HG03095 (cell line): ENCODE measurements around the gene L3MBTL4.
"Not testable (repeated sequence)": the region's sequence is repeated elsewhere in the genome, so short reads cannot be mapped to it uniquely, and the experiment has no call there.

ENCODE experiments used
- ATAC-seq: cut with Tn5 transposase; IDR thresholded peaks from one replicate; pipeline ENCODE4 v1.9.1; 2021; ENCODE audit warnings: moderate library complexity; ENCODE audit not compliant: unreplicated experiment

Gene L3MBTL4

DNA sequence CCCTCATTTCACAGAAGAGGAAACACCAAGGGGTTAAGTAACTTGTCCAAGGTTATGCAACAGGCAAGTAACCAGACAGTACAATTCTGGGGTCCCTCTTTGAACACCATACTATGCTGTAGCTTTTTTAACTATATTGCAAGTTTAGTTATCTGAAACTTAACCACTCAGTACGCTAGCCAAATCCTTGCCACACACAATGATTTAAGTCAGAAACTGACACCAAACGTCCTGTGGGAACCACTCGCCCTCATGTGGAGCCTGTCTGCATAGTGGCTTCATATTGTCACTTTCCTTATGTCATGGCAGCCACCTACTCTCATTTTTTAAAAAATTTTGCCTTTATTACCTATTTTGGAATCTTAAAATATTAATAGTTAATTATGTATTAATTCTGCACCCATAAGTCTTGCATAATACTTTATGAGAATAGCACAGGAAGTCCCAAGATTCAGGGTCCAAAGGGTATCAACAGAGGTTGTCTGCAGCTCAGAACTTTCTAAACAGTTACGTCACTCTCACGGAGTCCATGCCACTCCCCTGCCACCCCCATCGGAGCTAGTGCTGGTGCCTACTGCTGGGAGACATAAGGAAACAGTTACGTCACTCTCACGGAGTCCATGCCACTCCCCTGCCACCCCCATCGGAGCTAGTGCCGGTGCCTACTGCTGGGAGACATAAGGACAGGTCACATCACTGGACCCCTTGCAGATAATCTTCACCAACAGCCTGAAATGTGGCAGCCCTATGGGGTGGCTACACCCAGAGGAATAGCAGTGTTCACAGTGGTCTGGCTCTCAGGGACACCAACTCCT, 99.0 kb downstream of the L3MBTL4 start:
- ATAC-seq, result no peak

DNA sequence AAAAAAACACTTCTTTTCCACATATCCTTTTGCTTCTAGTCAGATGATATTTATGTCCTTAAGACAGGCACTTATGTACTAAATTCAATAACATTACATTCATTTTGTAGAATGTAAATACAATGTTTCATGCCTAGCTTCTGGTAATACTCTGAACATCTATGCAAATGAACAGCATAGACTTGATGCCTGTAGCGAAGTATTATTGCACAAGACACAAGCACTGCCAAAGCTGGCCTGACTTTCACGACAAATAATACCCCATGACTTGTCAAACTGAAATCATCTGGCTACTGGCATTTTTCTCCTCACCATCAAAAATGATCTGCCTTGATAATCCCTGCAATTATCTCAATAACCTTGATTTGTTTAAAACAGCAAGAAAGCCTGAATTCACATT, 101.3 kb downstream of the L3MBTL4 start:
- no peak for ATAC-seq

DNA sequence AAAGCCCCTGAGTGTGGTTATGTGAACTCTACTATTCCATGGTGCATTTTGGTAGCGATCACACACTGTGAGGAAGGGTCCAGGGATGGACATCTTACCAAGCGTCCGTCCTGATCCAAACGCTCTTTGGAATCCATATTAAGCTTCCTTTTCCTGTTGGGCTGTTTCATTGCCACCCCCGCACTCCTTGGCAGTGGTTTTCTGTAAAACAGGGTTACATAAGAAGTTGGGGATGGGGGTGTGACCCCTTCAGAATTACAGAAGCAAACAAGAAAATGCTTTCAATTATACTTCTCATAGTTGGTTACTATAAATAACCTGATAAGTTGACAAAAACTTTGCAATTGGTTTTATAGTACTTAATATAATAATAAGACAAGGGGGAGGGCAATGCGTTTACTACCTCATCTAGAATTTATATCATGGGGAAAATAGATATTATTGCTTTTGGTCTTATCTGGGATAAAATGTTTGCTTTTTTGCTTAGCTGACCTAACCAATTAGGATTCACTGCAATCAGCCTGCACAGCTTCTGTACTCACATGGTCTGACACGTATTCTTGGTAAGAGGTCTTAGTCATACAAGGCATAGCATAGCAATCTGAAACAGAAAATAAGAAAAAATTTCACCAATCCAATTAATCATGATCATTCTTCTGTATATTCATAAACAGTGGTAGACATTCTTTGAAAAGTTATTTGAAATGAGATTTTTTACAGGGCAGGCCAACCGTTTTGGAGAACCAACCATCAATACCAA, 103.1 kb downstream of the L3MBTL4 start:
- no peak for ATAC-seq

DNA sequence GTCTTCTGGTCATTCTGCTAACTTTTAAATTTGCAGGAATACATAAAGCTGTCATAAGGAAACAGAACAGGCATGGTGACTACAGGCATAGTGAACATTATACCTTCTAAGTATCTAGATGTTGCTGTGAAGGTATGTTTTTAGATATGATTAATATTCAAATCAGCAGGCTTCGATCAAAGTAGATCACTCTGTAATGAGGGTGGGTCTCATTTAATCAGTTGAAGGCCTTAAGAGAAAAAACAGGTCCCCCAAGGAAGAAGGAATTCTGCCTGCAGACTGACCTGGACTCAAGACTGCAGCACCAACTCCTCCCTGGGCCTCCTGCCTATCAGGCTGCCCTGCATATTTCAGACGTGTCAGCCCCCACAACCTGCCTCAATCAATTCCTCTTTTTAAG, 104.0 kb downstream of the L3MBTL4 start:
- ATAC-seq, result no peak

DNA sequence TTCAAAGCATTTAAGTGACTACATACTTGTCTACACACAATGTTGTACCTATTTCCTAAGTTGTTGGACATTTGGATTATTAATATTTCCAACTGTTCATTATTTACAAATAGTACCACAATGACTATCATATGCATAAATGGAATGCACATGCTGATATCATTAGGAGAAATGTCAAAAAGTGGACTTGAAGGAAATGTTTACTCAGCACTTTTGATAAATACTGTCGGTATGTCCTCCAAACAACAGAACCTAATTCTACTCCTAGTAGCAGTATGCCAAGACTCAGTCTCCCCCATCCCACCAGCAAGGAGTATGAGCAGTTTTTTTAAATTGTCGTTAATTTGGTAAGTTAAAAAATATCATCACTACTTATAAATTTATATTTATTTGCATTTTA, 116.8 kb downstream of the L3MBTL4 start:
- ATAC-seq, result no peak

DNA sequence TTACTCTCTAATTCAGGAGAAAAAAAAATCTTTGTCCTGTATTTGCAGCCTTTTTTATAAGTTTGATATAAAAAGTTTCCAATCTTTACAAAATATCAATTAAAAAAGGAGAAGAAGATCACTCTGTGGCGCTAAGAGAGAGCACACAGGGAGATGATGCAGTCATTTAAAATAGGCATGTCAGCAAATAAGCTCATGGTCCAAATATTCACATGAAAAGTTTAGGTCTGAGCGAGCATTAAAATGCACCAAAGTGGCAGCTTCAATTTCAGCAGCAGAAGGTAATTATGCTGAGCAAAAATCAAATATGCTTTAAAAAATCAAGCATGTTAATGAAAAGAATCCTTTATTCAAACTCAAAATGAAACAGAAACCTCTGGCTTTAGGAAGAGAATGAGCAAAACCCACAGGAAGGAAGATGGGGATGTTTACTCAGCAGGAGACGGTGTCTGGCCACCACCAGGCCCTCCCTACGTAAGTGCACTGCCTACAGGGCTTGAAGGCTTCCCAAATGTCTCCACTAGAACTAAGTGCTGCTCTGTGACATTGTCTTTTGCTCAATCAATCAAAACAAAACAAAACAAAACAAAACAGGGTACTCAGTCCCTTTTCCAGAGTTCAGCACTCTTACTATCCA, 120.4 kb downstream of the L3MBTL4 start:
- ATAC-seq, result no peak

DNA sequence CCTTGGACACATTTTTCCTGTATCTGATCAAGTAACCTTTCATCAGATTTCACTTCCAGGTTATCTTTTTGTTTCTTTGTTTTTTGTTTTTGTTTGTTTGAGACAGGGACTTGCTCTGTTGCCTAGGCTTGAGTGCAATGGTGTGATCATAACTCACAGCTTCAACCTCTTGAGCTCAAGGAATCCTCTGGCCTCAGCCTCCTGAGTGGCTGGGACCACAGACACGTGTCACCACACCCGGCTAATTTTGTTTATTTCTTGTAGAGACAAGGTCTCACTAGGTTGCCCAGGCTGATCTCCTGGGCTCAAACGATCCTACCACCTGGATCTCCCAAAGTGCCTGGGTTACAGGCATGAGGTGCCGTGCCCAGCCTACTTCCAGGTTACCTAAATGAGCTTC, 124.9 kb downstream of the L3MBTL4 start:
- no peak for ATAC-seq

DNA sequence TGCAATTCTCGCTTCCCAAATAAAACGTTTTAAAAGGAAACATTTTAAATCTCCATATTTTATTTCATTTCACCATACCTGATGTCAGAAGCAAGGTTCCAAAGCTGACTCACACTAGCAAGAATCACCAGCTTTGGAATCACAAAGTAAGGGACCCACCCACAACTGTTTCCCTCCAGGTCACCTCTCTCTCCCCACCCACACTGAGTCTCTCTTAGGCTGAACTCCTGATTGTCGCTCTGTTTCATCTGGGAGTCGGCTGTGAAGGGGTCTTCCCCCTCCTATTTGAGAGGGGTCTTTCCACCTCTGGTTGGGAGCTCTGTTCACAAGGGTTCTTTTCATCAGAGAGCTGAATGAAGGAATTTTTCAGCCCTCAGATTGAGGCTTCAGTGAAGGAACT, 128.1 kb downstream of the L3MBTL4 start:
- ATAC-seq, result no peak

DNA sequence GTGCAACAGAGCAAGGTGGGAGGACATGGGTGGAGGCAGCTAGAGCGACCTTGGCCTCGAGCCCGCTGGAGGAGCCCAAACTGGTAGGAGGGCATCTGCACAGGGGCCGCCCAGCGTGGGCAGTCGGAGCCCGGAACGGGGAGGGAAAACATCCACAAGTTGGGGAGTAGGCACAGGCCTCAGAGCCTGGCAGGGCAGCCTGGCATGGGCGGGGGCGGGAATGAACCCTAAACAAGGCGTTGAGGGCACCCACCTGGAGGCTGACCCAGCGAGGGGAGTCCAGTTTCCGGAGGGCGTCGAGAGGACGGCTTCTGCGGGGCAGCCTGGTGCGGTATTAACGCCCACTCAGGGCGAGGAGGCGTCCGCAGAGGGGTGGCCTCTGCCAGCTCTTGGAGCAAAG, 129.9 kb downstream of the L3MBTL4 start:
- ATAC-seq, result no peak

DNA sequence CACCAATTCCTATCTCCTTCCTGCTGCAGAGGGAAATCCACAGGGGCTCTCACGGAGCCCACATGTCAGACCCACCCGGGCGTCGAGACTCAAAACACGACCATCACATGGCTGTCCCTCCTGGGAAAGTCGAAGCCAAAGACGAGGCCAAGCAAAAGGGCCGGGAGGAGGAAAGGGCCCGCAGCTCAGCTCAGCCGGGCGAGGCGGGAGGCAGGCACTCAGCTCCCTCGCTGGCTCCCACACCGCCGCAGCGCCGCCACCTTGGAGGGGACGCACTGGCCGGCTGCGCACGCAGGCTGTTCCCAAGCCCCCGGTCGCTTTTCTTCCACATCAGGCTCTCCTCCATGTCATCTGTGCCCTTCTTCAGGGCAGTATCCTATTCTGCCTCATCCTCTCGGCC, 130.4 kb downstream of the L3MBTL4 start:
- no peak for ATAC-seq

DNA sequence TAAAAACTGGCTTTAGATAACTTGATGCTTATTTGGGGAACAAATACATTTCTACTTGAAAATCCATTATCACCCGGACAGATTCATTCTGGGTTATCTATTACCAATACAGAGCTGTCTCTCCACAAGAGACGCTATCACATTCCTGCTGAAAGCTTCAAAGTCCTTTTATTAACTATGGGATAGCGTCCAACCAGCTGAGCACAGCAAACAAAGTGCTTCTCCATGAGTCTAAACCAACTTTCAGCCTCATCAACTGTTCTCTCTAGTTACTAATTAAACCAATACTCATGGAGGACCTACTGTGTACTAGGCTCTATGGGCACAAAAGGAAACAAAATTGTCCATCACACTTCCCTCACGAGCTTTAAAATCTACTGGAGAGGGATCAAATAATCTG, 132.8 kb downstream of the L3MBTL4 start:
- ATAC-seq, result no peak

DNA sequence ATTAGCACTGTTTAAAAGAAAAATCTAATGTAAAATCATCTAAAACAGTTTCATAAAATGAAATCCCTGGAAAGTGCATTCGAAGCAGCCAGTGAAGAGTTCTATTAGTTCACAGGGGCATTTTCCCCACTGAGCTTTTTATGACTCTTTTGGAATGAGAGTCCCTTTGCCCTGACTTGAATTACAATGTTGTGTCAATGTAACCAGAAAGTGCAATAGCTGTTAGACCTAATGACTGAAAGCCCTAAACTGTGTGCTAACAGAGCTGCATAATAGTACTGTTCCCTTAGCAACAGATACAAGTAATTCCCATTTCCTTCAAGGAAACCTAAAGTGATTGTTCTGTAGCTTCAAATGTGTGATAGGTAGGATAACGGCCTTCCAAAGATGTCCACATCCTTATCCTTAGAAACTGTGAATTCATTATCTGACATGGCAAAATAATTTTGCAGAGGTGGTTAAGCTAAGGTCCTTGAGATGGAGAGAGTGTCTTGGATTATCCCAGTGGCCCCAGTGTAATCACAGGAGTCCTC, 134.4 kb downstream of the L3MBTL4 start:
- no peak for ATAC-seq

DNA sequence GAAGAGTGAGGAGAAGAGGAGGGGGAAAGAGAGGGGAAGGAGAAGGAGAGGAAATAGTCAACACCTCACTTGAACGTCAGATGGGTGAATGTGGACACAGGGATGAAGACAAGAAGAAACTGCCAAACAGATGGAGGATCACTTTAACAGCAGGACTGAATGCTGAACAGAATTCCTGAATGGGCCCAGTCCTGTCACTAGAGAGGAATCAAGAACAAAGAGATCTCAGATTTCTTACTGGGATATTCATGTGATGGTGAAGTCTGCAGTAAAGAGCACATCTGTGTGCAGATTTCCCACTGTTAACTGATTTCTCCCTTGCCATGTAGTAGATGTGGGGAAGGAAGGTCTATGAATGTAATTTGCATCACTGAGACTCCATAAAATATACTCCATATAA, 135.4 kb downstream of the L3MBTL4 start:
- ATAC-seq, result no peak

DNA sequence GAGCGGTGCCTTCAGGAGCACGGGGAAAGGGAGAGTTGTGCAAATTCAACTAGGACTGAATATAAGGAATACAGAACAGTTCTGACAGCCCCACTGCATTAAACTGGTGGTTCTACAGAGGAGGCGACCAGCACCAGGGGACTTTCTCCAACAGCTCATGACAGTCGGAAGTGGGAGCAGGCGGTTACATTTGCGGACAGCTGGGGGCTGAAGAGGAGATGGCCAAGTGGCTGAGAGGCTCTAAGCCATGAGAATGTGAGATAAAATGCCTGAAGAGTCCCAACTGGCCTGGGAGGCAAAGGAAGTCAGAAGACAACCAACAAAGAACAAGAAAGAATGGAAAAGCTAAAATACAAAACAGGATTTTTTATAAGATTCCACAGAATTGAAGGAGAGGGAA, 141.3 kb downstream of the L3MBTL4 start:
- ATAC-seq, result no peak

DNA sequence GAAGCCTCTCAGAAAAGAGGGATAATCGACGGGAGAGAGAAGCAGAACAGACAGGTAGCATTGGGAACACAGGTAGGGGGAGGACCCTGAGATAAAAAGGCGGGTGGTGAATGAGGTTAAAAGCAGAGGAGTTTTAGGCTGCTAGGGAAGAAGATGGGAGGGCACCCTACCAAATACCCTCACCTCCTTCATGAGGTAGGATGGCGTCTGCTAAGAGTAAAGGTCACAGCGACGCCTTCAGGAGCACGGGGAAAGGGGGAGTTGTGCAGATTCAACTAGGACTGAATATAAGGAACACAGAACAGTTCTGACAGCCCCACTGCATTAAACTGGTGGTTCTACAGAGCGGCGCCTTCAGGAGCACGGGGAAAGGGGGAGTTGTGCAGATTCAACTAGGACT, 142.6 kb downstream of the L3MBTL4 start:
- not testable (repeated sequence) for ATAC-seq

DNA sequence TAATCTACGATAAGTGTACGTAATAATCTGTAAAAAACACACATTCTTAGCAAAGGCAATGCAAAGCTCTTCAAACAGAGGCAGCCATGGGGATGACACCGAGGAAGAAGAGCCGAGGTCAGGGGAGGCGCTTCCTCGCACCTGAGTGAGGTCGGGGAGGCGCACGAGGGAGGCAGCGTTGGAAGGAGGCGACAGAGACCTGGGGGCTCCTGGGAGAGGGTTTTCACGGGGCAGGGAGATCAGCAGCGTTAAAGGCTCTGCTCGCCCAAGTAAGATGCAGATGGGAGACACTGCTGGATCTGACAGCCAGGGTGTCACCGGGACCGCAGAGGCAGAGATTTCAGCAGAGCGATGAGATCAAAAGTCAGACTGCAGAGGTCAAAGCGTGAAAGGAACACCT, 143.1 kb downstream of the L3MBTL4 start:
- ATAC-seq, result no peak

DNA sequence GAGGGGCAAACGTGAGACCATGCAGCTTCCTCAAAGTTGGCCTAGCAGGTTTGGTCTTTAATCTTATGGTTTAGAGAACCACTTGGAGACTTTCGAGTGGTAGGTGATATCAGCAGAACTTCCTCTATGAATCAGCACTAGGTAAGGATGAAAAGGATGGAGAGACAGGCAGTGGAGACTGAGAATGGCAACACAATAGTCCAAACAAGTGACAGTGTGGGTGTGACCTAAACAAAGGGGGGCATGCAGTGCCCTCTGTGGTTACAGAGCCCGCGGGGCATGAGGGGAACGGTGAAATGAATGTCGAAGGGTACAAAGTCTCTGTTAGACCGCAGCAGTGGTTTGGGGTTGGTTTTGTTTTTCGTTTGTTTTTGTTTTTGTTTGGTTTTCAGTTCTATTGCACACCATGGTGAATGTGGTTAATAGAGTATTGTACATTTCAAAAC, 143.9 kb downstream of the L3MBTL4 start:
- peak; percentile 50 for ATAC-seq

DNA sequence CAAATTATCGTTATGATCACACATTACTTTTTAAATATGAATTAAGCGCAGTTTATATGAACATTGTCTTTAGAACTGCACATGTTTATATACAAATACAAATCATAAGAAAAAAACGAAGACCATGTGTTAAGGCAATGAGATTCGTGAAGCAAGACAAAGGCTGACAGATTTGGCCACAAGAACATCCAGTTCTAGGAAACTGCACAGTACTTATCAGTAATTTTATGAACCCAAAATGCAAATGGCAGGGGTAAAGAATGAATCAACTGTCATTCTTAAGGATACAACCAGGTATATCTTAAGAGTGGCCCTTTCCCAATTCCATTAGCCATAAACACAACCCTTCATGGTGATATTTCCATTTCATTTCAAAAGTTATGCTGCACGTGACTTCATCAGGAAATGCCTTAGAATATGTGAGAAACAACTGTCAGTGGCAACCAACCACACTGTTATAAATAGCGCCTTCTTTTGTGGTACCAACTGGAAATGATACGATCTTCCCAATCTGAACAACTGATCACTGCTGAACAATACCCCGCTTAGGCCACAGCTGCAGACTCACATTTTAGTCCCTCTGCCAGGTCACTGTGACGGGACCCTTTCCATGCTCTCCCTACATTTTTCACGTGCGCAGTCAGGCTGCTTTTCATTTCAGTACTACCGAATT, 144.9 kb downstream of the L3MBTL4 start:
- ATAC-seq, result no peak

DNA sequence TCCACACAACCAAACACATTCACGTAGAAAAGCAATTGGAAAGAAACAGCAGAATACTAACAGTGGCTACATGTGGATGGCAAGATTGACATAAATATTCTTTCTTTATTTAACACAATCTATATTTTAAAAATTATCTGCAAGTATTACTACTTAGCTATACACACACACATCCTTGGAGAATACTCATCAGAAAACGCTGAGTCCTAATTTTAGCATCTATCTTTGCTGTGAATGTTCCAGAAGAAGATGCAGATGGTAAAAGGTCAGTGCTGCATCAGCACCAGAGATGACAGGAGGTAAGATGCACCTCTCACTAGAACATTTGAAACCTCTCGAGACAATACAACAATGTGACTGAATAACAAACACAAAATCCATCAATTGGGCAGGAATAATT, 148.5 kb downstream of the L3MBTL4 start:
- ATAC-seq, result no peak

DNA sequence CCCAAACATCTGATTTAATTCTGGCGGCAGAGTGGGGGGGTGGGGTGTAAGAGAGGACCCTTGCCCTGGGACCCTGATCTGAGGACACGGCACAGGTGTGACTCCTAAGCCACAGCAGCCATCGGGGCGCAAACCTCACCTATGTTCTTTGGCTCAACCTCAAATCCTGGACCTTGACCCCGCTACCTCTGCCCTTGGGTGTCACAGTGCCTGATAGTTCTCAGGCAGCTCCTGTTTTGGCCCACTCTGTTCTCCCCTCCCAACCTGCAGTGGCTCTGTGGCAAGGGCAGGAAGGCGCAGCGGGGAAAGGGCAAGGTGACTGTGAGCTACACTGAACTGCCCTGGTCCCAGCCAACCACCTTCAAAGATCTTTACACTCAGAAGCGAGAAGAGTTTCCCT, 152.8 kb downstream of the L3MBTL4 start:
- no peak for ATAC-seq

DNA sequence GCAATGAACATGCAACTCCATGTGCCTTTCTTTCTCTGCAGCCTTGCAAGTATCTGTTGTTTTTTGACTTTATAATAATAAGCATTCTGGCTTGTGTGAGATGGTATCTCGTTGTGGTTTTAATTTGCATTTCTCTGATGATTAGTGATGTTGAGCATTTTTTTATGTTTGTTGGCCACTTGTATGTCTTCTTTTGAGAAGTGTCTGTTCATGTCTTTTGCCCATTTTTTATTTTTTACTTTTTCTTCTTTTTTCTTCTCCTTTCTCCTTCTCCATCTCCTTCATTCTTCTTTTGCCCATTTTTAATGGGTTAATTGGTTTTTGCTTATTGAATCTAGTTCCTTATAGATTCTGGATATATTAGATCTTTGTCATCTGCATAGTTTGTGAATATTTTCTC, 155.4 kb downstream of the L3MBTL4 start:
- not testable (repeated sequence) for ATAC-seq
